B cell (primary cell): ENCODE measurements around the gene RNF11. TPM values are rescaled to one million over a fixed set of nuclear protein-coding genes. Genes with fewer than 3 reads are reported as not detected.

Experiments
- ATAC-seq: fragments of 200-7000 bp; cut with Tn5 transposase; one replicate; pipeline ENCODE4 v1.10.0; 2021; ENCODE audit warnings: low read depth, mild to moderate bottlenecking, moderate number of reproducible peaks, moderate library complexity
- CTCF ChIA-PET: fragments of 350-600 bp; sonication (Branson Sonifier 250); formaldehyde crosslinking; loops from one replicate; lab custom pipeline; 2021; ENCODE audit warnings: antibody characterized with exemption, inconsistent platforms; lab: Charles Lee
- POLR2A ChIA-PET: fragments of 350-600 bp; sonication (Branson Sonifier 250); formaldehyde crosslinking; loops from one replicate; lab custom pipeline; 2021; ENCODE audit warnings: antibody characterized with exemption; lab: Charles Lee
- DNase-seq: peaks from one replicate; pipeline ENCODE4 v3.0.0; 2013
- H2AFZ ChIP-seq: 2 replicates; pipeline ENCODE4 v1.6.1; 2012; ENCODE audit warnings: mild to moderate bottlenecking, low read depth, low read length; ENCODE audit not compliant: insufficient read depth, poor library complexity, severe bottlenecking
- H3K27ac ChIP-seq, 2 donors: 1 replicate in 1 of 2; 2 replicates in 1 of 2; pipeline ENCODE4 v1.5.1; 2012 to 2013; ENCODE audit warnings: low read length in 2 of 2, mild to moderate bottlenecking in 2 of 2, moderate library complexity in 1 of 2
- H3K27me3 ChIP-seq, 4 experiments: fragments of 200-600 bp in 1 of 4; sonication (generic) in 1 of 4; replicated peaks in 1 of 4; 1 replicate in 2 of 4; 2 replicates in 2 of 4; pipeline versions ENCODE4 v1.6.1 to v1.7.0; 2013 to 2016; ENCODE audit warnings: low read length in 3 of 4, mild to moderate bottlenecking in 2 of 4, mixed read lengths in 1 of 4, moderate library complexity in 1 of 4; ENCODE audit not compliant: insufficient read depth in 4 of 4, control insufficient read depth in 3 of 4; ENCODE audit errors: control extremely low read depth in 1 of 4
- H3K36me3 ChIP-seq, 2 experiments: replicated peaks in 1 of 2; 1 replicate in 1 of 2; 2 replicates in 1 of 2; pipeline versions ENCODE4 v1.6.1 to v1.7.1; 2013; ENCODE audit warnings: low read length in 1 of 2; ENCODE audit not compliant: insufficient read depth in 2 of 2, control insufficient read depth in 1 of 2; ENCODE audit errors: control extremely low read depth in 1 of 2, extremely low read depth in 1 of 2
- H3K4me1 ChIP-seq, 2 donors: fragments of 200-600 bp in 1 of 2; sonication (generic) in 1 of 2; 1 replicate in 1 of 2; 2 replicates in 1 of 2; pipeline versions ENCODE4 v1.5.1 to v1.6.1; 2013 to 2017; ENCODE audit warnings: low read length in 2 of 2; ENCODE audit not compliant: control insufficient read depth in 2 of 2, insufficient read depth in 2 of 2
- H3K4me2 ChIP-seq: replicated peaks from 2 replicates; pipeline ENCODE3; 2012; ENCODE audit warnings: mild to moderate bottlenecking, low read depth, low read length; ENCODE audit not compliant: poor library complexity, severe bottlenecking
- H3K4me3 ChIP-seq, 5 experiments: fragments of 200-600 bp in 1 of 5; sonication (generic) in 1 of 5; 1 replicate in 3 of 5; 2 replicates in 2 of 5; pipeline versions ENCODE4 v1.5.1 to v1.7.0; 2011 to 2016; ENCODE audit warnings: low read length in 4 of 5, mild to moderate bottlenecking in 4 of 5, low read depth in 2 of 5, control low read depth in 1 of 5, moderate library complexity in 1 of 5; ENCODE audit not compliant: insufficient read depth in 1 of 5; ENCODE audit errors: control extremely low read depth in 1 of 5, extremely low read depth in 1 of 5
- H3K79me2 ChIP-seq: fragments of 200-600 bp; sonication (generic); one replicate; pipeline ENCODE4 v1.6.0; 2016; ENCODE audit warnings: low read length; ENCODE audit not compliant: control insufficient read depth, insufficient read depth
- H3K9ac ChIP-seq: fragments of 200-600 bp; sonication (generic); 2 replicates; pipeline ENCODE4 v1.6.1; 2017; ENCODE audit warnings: mild to moderate bottlenecking, low read length, moderate library complexity
- H3K9me3 ChIP-seq, 3 donors: one replicate each; pipeline versions ENCODE4 v1.6.1 to v1.7.1; 2013; ENCODE audit warnings: low read length in 2 of 3; ENCODE audit not compliant: control insufficient read depth in 2 of 3, insufficient read depth in 1 of 3; ENCODE audit errors: control extremely low read depth in 1 of 3
- H4K20me1 ChIP-seq: 2 replicates; pipeline ENCODE4 v1.6.0; 2012; ENCODE audit warnings: mild to moderate bottlenecking, low read length; ENCODE audit not compliant: insufficient read depth, control insufficient read depth, poor library complexity, severe bottlenecking
- H3K27ac Mint-ChIP-seq: one replicate; pipeline ENCODE4 v1.8.0; 2021; ENCODE audit warnings: mixed read lengths
- H3K27me3 Mint-ChIP-seq: one replicate; pipeline ENCODE4 v1.8.0; 2021; ENCODE audit warnings: mixed read lengths
- H3K4me1 Mint-ChIP-seq: one replicate; pipeline ENCODE4 v1.8.0; 2021; ENCODE audit warnings: mixed read lengths
- H3K4me3 Mint-ChIP-seq: one replicate; pipeline ENCODE4 v1.8.0; 2021; ENCODE audit warnings: mixed read lengths
- H3K9me3 Mint-ChIP-seq: one replicate; pipeline ENCODE4 v1.8.0; 2022; ENCODE audit warnings: mixed read lengths; ENCODE audit not compliant: insufficient read depth
- EZH2 ChIP-seq: IDR thresholded peaks from 2 replicates; pipeline ENCODE4 v1.6.1; 2012; ENCODE audit warnings: borderline replicate concordance, low read depth, mild to moderate bottlenecking, moderate library complexity, low read length; ENCODE audit not compliant: insufficient read depth, poor library complexity, severe bottlenecking
- WGBS: methylation state at CpG from one replicate; pipeline ENCODE4 v1.1.5; 2013; ENCODE audit warnings: missing lambda C conversion rate; ENCODE audit not compliant: insufficient coverage; 5-methylcytosine and 5-hydroxymethylcytosine counted together
- intact Hi-C: fragments of 100-400 bp; cut with micrococcal nuclease; formaldehyde crosslinking; loops from one replicate; pipeline ENCODE4 v1.10.0; 2022
- polyA plus RNA-seq: library from polyadenylated mRNA; depleted of rRNA; stranded (reverse); fragments of >200 nt; gene quantifications from 2 replicates; pipeline ENCODE4 v1.2.3, GENCODE V29; 2012
- total RNA-seq, 2 donors: library from RNA; stranded (reverse); fragments of 120-200 nt in 1 of 2; gene quantifications; 1 replicate in 1 of 2; 2 replicates in 1 of 2; pipeline versions ENCODE4 v1.2.3 to v1.2.4, GENCODE V29; 2013 to 2022
- TF ChIP-seq, protein P1 (sequence below): fragments of 200-600 bp; IDR thresholded peaks from one replicate; pipeline ENCODE4 v1.8.0; 2022; ENCODE audit warnings: antibody characterized with exemption, mild to moderate bottlenecking

The RNF11 gene
- total and polyA plus RNA-seq, 2 donors (not counting 1 experiment from before 2014, with no cell fraction given), result 10.0 to 20.6 TPM

DNA sequence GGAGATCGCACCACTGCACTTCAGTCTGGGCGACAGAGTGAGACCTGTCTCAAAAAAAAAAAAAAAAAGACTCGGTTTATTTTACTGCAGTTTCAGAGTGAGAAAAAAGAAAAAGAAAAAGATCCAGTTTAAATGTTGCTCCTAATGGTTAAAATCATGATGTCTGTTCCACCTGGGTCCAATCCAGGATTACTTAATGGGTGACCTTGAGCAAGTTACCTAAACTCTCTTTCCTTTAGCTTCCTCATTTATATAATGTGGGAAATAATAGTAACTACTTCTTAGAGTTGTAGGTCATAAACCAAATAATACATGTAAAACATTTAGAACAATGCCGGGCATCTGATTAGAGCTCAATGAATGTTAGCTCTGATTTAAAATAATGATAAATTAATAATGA, 19.4 kb upstream of the RNF11 start:
- Mint-ChIP-seq H3K4me3 (no peak overlapping the region), H3K27ac (no peak overlapping the region), H3K27me3 (peaks cover 4% of the 10 kb centered on the region), H3K9me3 (no peaks in the 10 kb centered on the region), H3K4me1 (peaks cover 10% of the 10 kb centered on the region)
- no peaks in the 10 kb centered on the region for H4K20me1 ChIP-seq
- ChIA-PET POLR2A (no interaction called here), CTCF (interaction anchor here (1.6 to 4.2 kb wide), 2 partner anchors 25 to 27 kb away, joined by 6 to 12 read pairs; no protein-coding TSS in a partner anchor)
- ATAC-seq (no peak), DNase-seq (no peak)
- H2AFZ ChIP-seq, result no peak overlapping the region
- TF ChIP-seq, protein P1, sequence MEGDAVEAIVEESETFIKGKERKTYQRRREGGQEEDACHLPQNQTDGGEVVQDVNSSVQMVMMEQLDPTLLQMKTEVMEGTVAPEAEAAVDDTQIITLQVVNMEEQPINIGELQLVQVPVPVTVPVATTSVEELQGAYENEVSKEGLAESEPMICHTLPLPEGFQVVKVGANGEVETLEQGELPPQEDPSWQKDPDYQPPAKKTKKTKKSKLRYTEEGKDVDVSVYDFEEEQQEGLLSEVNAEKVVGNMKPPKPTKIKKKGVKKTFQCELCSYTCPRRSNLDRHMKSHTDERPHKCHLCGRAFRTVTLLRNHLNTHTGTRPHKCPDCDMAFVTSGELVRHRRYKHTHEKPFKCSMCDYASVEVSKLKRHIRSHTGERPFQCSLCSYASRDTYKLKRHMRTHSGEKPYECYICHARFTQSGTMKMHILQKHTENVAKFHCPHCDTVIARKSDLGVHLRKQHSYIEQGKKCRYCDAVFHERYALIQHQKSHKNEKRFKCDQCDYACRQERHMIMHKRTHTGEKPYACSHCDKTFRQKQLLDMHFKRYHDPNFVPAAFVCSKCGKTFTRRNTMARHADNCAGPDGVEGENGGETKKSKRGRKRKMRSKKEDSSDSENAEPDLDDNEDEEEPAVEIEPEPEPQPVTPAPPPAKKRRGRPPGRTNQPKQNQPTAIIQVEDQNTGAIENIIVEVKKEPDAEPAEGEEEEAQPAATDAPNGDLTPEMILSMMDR, result no peak
- H3K79me2 ChIP-seq, result no peaks in the 10 kb centered on the region
- H3K9me3 ChIP-seq, result no peaks in the 10 kb centered on the region
- H3K4me2 ChIP-seq, result no peak overlapping the region
- H3K36me3 ChIP-seq, result no peaks in the 10 kb centered on the region
- H3K27me3 ChIP-seq, result no peaks in the 10 kb centered on the region
- no peak overlapping the region for H3K4me3 ChIP-seq
- peaks cover 0 to 4% of the 10 kb centered on the region in 2 donors for H3K4me1 ChIP-seq
- no peak overlapping the region for H3K9ac ChIP-seq
- WGBS, result 100% methylated on average over 1 of the region's 4 CpGs
- H3K27ac ChIP-seq, result no peak overlapping the region
- intact Hi-C loops, result no loop called here

DNA sequence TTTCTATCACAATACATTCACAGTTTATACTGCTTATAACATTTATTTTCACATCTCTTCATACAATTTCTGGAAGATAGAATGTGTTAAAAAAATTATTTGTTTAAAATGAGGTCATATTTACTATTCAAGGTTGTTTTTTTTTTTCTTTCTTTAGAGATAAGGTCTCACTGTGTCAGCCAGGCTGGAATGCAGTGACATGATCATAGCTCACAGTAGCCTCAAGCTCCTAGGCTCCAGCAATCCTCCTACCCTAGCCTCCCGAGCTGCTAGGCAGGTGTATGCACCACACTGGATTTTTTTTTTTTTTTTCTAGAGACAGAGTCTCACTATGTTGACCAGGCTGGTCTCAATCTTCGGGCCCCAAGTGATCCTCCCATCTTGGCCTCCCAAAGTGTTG, 19.0 kb upstream of the RNF11 start:
- Mint-ChIP-seq H3K4me3 (no peak overlapping the region), H3K9me3 (no peaks in the 10 kb centered on the region), H3K4me1 (peaks cover 10% of the 10 kb centered on the region), H3K27ac (no peak overlapping the region), H3K27me3 (peaks cover 4% of the 10 kb centered on the region)
- Histone ChIP-seq H4K20me1 (no peaks in the 10 kb centered on the region), H3K4me3 (no peak overlapping the region), H3K79me2 (no peaks in the 10 kb centered on the region), H3K27me3 (no peaks in the 10 kb centered on the region), H3K27ac (no peak overlapping the region), H3K9me3 (no peaks in the 10 kb centered on the region), H3K4me2 (no peak overlapping the region), H2AFZ (no peak overlapping the region), H3K9ac (no peak overlapping the region), H3K36me3 (no peaks in the 10 kb centered on the region), H3K4me1 (peaks cover 0 to 4% of the 10 kb centered on the region in 2 donors)
- TF ChIP-seq EZH2, result no peak
- TF ChIP-seq, protein P1, result no peak
- intact Hi-C loops, result no loop called here
- 89% methylated on average over 1 of the region's 2 CpGs for WGBS
- ATAC-seq (no peak), DNase-seq (no peak)
- POLR2A ChIA-PET, result no interaction called here
- CTCF ChIA-PET, result interaction anchor here (1.6 to 4.2 kb wide), 2 partner anchors 25 to 28 kb away, joined by 6 to 12 read pairs; no protein-coding TSS in a partner anchor
